WTC11 (cell line): ENCODE data around the gene ADGRV1. TPM values are rescaled to one million over a fixed set of nuclear protein-coding genes. Genes with fewer than 3 reads are reported as not detected.

Source experiments
- ATAC-seq: fragments of 200-7000 bp; cut with Tn5 transposase; 2 replicates; pipeline ENCODE4 v1.10.0; 2021; ENCODE audit warnings: mild to moderate bottlenecking, moderate library complexity
- CTCF ChIA-PET: fragments of 300-600 bp; sonication (Branson Sonifier 250); formaldehyde crosslinking; loops from one replicate; lab custom pipeline; 2021; ENCODE audit warnings: antibody characterized with exemption; lab: Charles Lee
- POLR2A ChIA-PET: fragments of 350-600 bp; sonication (Branson Sonifier 250); formaldehyde crosslinking; loops from one replicate; lab custom pipeline; 2021; ENCODE audit warnings: antibody characterized with exemption; lab: Charles Lee
- DNase-seq: peaks from one replicate; pipeline ENCODE4 v3.0.0; 2021; ENCODE audit warnings: low spot score
- H3K27ac Mint-ChIP-seq: 2 replicates; pipeline ENCODE4 v1.8.0; 2021; ENCODE audit warnings: mixed read lengths
- H3K27me3 Mint-ChIP-seq: 2 replicates; pipeline ENCODE4 v1.8.0; 2021; ENCODE audit warnings: low read depth, mild to moderate bottlenecking, moderate library complexity, mixed read lengths
- H3K36me3 Mint-ChIP-seq: 2 replicates; pipeline ENCODE4 v1.8.0; 2021; ENCODE audit warnings: mixed read lengths
- H3K4me1 Mint-ChIP-seq: 2 replicates; pipeline ENCODE4 v1.8.0; 2022; ENCODE audit warnings: mixed read lengths
- H3K4me3 Mint-ChIP-seq: 2 replicates; pipeline ENCODE4 v1.8.0; 2021; ENCODE audit warnings: mild to moderate bottlenecking, moderate library complexity, mixed read lengths
- H3K9me3 Mint-ChIP-seq: 2 replicates; pipeline ENCODE4 v1.8.0; 2021; ENCODE audit warnings: mixed read lengths
- CTCF ChIP-seq: fragments of 200-600 bp; IDR thresholded peaks from 2 replicates; pipeline ENCODE4 v1.8.0; 2022; ENCODE audit warnings: antibody characterized with exemption
- E2F1 ChIP-seq: sonication (generic); formaldehyde crosslinking; IDR thresholded peaks from 2 replicates; pipeline ENCODE4 v1.8.0; 2022; ENCODE audit warnings: mild to moderate bottlenecking, missing genetic modification reagents
- ETV6 ChIP-seq: sonication (generic); formaldehyde crosslinking; IDR thresholded peaks from 2 replicates; pipeline ENCODE4 v1.8.1; 2022; ENCODE audit warnings: mild to moderate bottlenecking, missing genetic modification reagents
- FOXJ3 ChIP-seq: sonication (generic); formaldehyde crosslinking; IDR thresholded peaks from 2 replicates; pipeline ENCODE4 v1.9.0; 2021; ENCODE audit warnings: missing genetic modification reagents, mild to moderate bottlenecking, borderline replicate concordance
- FOXK1 ChIP-seq: sonication (generic); formaldehyde crosslinking; IDR thresholded peaks from 2 replicates; pipeline ENCODE4 v1.8.0; 2022; ENCODE audit warnings: mild to moderate bottlenecking, moderate library complexity, missing genetic modification reagents
- HMGXB4 ChIP-seq: sonication (generic); formaldehyde crosslinking; IDR thresholded peaks from 2 replicates; pipeline ENCODE4 v1.8.1; 2023; ENCODE audit warnings: mild to moderate bottlenecking, moderate library complexity, missing genetic modification reagents
- KAT7 ChIP-seq: sonication (generic); formaldehyde crosslinking; IDR thresholded peaks from 2 replicates; pipeline ENCODE4 v1.8.1; 2023; ENCODE audit warnings: missing genetic modification reagents, mild to moderate bottlenecking, borderline replicate concordance
- PRRX2 ChIP-seq: fragments of 250-450 bp; sonication (Bioruptor Pico); IDR thresholded peaks from 2 replicates; pipeline ENCODE4 v1.8.0; 2021; ENCODE audit warnings: mild to moderate bottlenecking
- RORB ChIP-seq: fragments of 250-450 bp; sonication (Bioruptor Pico); IDR thresholded peaks from 2 replicates; pipeline ENCODE4 v1.9.0; 2021; ENCODE audit warnings: mild to moderate bottlenecking
- TCF7 ChIP-seq: sonication (generic); formaldehyde crosslinking; IDR thresholded peaks from 2 replicates; pipeline ENCODE4 v1.8.0; 2022; ENCODE audit warnings: mild to moderate bottlenecking, low read depth, missing genetic modification reagents, moderate library complexity
- USF1 ChIP-seq: sonication (generic); formaldehyde crosslinking; IDR thresholded peaks from 2 replicates; pipeline ENCODE4 v1.8.0; 2022; ENCODE audit warnings: mild to moderate bottlenecking, missing genetic modification reagents
- ZNF138 ChIP-seq: sonication (generic); formaldehyde crosslinking; conservative IDR thresholded peaks from 2 replicates; pipeline ENCODE4 v1.8.1; 2022; ENCODE audit warnings: mild to moderate bottlenecking, moderate library complexity, missing genetic modification reagents
- ZNF317 ChIP-seq: sonication (generic); formaldehyde crosslinking; IDR thresholded peaks from 2 replicates; pipeline ENCODE4 v1.8.1; 2023; ENCODE audit warnings: low read depth, mild to moderate bottlenecking, moderate library complexity, missing genetic modification reagents, borderline replicate concordance
- ZNF396 ChIP-seq: fragments of 250-450 bp; sonication (Bioruptor Pico); IDR thresholded peaks from 2 replicates; pipeline ENCODE4 v1.8.0; 2021; ENCODE audit warnings: mild to moderate bottlenecking, moderate library complexity, borderline replicate concordance
- ZNF423 ChIP-seq: fragments of 250-450 bp; sonication (Bioruptor Pico); IDR thresholded peaks from 2 replicates; pipeline ENCODE4 v2.1.2; 2022; ENCODE audit warnings: mild to moderate bottlenecking, moderate library complexity
- ZNF512 ChIP-seq: sonication (generic); formaldehyde crosslinking; IDR thresholded peaks from 2 replicates; pipeline ENCODE4 v1.8.1; 2022; ENCODE audit warnings: missing genetic modification reagents, borderline replicate concordance
- total RNA-seq: library from RNA; stranded (reverse); gene quantifications from 3 replicates; pipeline ENCODE4 v1.2.3, GENCODE V29; 2021
- TF ChIP-seq, protein P1 (sequence below): sonication (generic); formaldehyde crosslinking; IDR thresholded peaks from 2 replicates; pipeline ENCODE4 v1.8.1; 2022; ENCODE audit warnings: low read depth, missing genetic modification reagents, borderline replicate concordance
- TF ChIP-seq, protein P2 (sequence below): sonication (generic); formaldehyde crosslinking; conservative IDR thresholded peaks from 2 replicates; pipeline ENCODE4 v1.8.1; 2022; ENCODE audit warnings: mild to moderate bottlenecking, missing genetic modification reagents

Gene ADGRV1
- total RNA-seq, 1 experiment from 2014 or later = 74.5 TPM

DNA sequence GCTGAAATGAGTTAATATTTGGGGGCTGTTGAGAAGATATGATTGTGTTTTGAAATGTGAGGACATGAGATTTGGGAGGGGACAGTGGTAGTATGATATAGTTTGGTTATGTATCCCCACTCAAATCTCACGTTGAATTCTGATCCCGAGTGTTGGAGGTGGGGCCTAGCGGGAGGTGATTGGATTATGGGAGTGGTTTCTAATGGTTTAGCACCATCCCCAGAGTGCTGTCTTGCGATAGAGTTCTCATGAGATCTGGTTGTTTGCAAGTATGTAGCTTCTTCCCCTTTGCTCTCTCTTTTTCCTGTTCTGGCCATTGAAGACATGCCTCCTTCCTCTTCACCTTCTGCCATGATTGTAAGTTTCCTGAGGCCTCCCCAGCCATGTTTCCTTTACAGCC lies 438.5 kb downstream of the ADGRV1 start:
- TF ChIP-seq USF1 (CRISPR knock-in tag) (no peak), ZNF396 (CRISPR knock-in tag) (no peak), FOXJ3 (CRISPR knock-in tag) (no peak), PRRX2 (CRISPR knock-in tag) (no peak), ETV6 (CRISPR knock-in tag) (no peak), ZNF138 (CRISPR knock-in tag) (no peak), E2F1 (CRISPR knock-in tag) (no peak), TCF7 (CRISPR knock-in tag) (no peak), HMGXB4 (CRISPR knock-in tag) (no peak), RORB (no peak), ZNF423 (no peak), ZNF317 (CRISPR knock-in tag) (no peak), KAT7 (CRISPR knock-in tag) (no peak), ZNF512 (no peak), CTCF (no peak), FOXK1 (CRISPR knock-in tag) (no peak)
- TF ChIP-seq, protein P1, sequence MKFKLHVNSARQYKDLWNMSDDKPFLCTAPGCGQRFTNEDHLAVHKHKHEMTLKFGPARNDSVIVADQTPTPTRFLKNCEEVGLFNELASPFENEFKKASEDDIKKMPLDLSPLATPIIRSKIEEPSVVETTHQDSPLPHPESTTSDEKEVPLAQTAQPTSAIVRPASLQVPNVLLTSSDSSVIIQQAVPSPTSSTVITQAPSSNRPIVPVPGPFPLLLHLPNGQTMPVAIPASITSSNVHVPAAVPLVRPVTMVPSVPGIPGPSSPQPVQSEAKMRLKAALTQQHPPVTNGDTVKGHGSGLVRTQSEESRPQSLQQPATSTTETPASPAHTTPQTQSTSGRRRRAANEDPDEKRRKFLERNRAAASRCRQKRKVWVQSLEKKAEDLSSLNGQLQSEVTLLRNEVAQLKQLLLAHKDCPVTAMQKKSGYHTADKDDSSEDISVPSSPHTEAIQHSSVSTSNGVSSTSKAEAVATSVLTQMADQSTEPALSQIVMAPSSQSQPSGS (CRISPR knock-in tag) = no peak
- TF ChIP-seq, protein P2, sequence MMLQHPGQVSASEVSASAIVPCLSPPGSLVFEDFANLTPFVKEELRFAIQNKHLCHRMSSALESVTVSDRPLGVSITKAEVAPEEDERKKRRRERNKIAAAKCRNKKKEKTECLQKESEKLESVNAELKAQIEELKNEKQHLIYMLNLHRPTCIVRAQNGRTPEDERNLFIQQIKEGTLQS (CRISPR knock-in tag) = no peak
- no peak for ATAC-seq
- CTCF ChIA-PET = no interaction called here

More for the DNA sequence above, 438.5 kb downstream of the ADGRV1 start:
- H3K4me3 Mint-ChIP-seq = no peak overlapping the region
- peaks cover 26% of the 10 kb centered on the region for H3K36me3 Mint-ChIP-seq
- no peak overlapping the region for H3K27ac Mint-ChIP-seq
- H3K9me3 Mint-ChIP-seq = peaks cover 23% of the 10 kb centered on the region
- POLR2A ChIA-PET = no interaction called here
- H3K4me1 Mint-ChIP-seq = 0 out of 2 replicates have a peak, but pooled peaks cover 2% of the 10 kb centered on the region
- DNase-seq = no peak
- no peaks in the 10 kb centered on the region for H3K27me3 Mint-ChIP-seq
